Peyer's patch (tissue), 4 donors: ENCODE results near the gene LRRTM3. TPM values are rescaled to one million over a fixed set of nuclear protein-coding genes. Genes with fewer than 3 reads are reported as not detected.

Experiments used
- DNase-seq, 3 donors: peaks; one replicate each; pipeline ENCODE4 v3.0.0-alpha.2; 2017 to 2019
- H3K27ac ChIP-seq, 4 donors: fragments of 200-600 bp; sonication (generic); one replicate each; pipeline ENCODE4 v1.5.1; 2016 to 2019
- H3K27me3 ChIP-seq, 2 donors: fragments of 200-600 bp; sonication (generic); one replicate each; pipeline ENCODE4 v1.5.1; 2019
- H3K36me3 ChIP-seq, 3 donors: fragments of 200-600 bp; sonication (generic); one replicate each; pipeline ENCODE4 v1.5.1; 2016 to 2019
- H3K4me1 ChIP-seq, 4 donors: fragments of 200-600 bp; sonication (generic); one replicate each; pipeline ENCODE4 v1.5.1; 2016 to 2019
- H3K4me3 ChIP-seq, 4 donors: fragments of 200-600 bp; sonication (generic); 1 replicate in 3 of 4; 2 replicates in 1 of 4; pipeline ENCODE4 v1.5.1; 2016 to 2019; ENCODE audit warnings: mild to moderate bottlenecking in 1 of 4
- H3K9me3 ChIP-seq, 4 donors: fragments of 200-600 bp; sonication (generic); one replicate each; pipeline ENCODE4 v1.5.1; 2016 to 2019; ENCODE audit warnings: mild to moderate bottlenecking in 1 of 4
- CTCF ChIP-seq, 6 experiments: fragments of 450-650 bp in 4 of 6; fragments of 200-600 bp in 2 of 6; sonication (generic) in 1 of 6; IDR thresholded peaks; one replicate each; pipeline ENCODE4 v1.5.1; 2017 to 2019; ENCODE audit warnings: antibody characterized with exemption in 6 of 6, mild to moderate bottlenecking in 3 of 6, moderate library complexity in 1 of 6
- POLR2A ChIP-seq, 2 donors: fragments of 450-650 bp; IDR thresholded peaks; one replicate each; pipeline ENCODE4 v1.5.1; 2017; ENCODE audit warnings: antibody characterized with exemption in 2 of 2, mild to moderate bottlenecking in 2 of 2, moderate library complexity in 2 of 2
- total RNA-seq, 4 donors: library from RNA; depleted of rRNA; stranded (reverse); fragments of >200 nt; gene quantifications; one replicate each; pipeline ENCODE4 v1.1.0, GENCODE V29; 2016

LRRTM3 gene
- total RNA-seq, 4 donors from 2014 or later, result not detected

DNA sequence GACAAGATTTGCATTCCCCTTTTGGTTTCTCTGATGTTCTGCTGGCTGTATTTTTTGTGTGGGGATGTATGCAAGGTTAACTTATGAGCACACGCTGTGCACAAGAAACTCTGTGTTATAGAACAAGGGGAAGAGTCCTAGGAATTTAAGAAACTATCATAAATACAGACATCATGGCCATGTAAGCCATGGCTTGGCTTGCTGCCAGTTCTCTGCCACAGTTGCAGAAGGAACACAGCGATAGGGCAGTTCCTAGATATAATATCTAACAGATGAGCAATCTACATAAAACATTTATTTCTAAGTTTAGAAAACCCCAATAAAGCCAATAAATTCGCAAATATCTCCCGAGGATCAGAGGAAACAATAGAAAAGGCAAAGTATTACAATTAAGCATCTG lies 153.3 kb downstream of the LRRTM3 start:
- no peak for DNase-seq
- no peaks in the 10 kb centered on the region for H3K9me3 ChIP-seq
- H3K4me3 ChIP-seq, result no peak overlapping the region
- no peaks in the 10 kb centered on the region for H3K36me3 ChIP-seq
- H3K4me1 ChIP-seq, result no peaks in the 10 kb centered on the region
- TF ChIP-seq CTCF (IDR thresholded peaks at IDR 0.05) (no peak), POLR2A (IDR thresholded peaks at IDR 0.05) (no peak)
- H3K27ac ChIP-seq, result no peak overlapping the region
- H3K27me3 ChIP-seq, result no peaks in the 10 kb centered on the region

DNA sequence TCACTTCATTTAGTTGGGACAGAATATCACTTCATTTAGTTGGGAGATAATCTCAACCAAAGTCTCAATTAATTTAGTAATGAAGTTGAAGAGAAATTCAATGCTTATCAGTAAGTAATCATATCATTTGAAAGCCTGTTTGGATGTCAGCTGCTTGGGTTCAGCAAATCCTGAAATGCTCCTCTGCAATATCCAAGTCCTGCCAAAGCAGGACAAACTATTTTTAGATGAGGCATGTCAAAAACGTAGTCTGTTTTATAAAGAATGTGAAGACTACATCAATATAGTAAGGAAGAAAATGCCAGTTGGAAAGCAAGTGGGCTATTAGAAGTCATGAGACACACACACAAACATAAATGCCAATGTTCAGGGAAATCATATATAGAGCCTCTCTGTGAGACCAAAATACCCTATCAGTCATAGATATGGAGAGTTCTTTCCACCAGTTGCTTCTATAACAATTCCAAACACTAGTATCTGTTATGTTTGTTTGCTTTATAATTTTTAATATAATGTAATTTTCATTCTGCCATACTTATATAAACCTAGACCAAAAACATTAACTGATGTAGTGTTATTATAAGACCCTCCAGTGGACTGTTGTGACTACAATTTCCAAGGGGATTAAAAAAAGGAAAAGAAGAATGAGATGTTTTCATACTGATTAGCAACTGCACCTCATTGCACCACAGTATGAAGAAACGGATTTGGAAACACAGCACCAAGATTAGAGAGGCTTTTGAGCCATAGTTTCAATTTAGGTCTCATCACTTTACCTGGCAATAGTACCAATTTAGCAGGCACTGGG lies 160.7 kb downstream of the LRRTM3 start:
- H3K27ac ChIP-seq, result no peak overlapping the region
- no peaks in the 10 kb centered on the region for H3K9me3 ChIP-seq
- no peaks in the 10 kb centered on the region for H3K27me3 ChIP-seq
- no peaks in the 10 kb centered on the region for H3K36me3 ChIP-seq
- no peak for TF ChIP-seq CTCF (IDR thresholded peaks at IDR 0.05)
- no peak for TF ChIP-seq POLR2A (IDR thresholded peaks at IDR 0.05)
- no peak for DNase-seq
- no peak overlapping the region for H3K4me3 ChIP-seq
- no peaks in the 10 kb centered on the region for H3K4me1 ChIP-seq

- Histone ChIP-seq H3K9me3 (no peaks in the 10 kb centered on the region), H3K4me1 (no peaks in the 10 kb centered on the region), H3K27ac (no peak overlapping the region), H3K27me3 (no peaks in the 10 kb centered on the region), H3K36me3 (no peaks in the 10 kb centered on the region), H3K4me3 (no peak overlapping the region)
- TF ChIP-seq CTCF (IDR thresholded peaks at IDR 0.05) (no peak), POLR2A (IDR thresholded peaks at IDR 0.05) (no peak)
- DNase-seq, result no peak
Observed at GRCh38 chr10:67087135-67087425, 161.2 kb downstream of the LRRTM3 start.

GRCh38 chr10:67088036-67088435 lies 162.2 kb downstream of the LRRTM3 start:
- Histone ChIP-seq H3K27ac (no peak overlapping the region), H3K4me3 (no peak overlapping the region), H3K27me3 (no peaks in the 10 kb centered on the region), H3K4me1 (no peaks in the 10 kb centered on the region), H3K36me3 (no peaks in the 10 kb centered on the region), H3K9me3 (no peaks in the 10 kb centered on the region)
- DNase-seq, result no peak
- TF ChIP-seq CTCF (IDR thresholded peaks at IDR 0.05), result no peak
- no peak for TF ChIP-seq POLR2A (IDR thresholded peaks at IDR 0.05)

DNA sequence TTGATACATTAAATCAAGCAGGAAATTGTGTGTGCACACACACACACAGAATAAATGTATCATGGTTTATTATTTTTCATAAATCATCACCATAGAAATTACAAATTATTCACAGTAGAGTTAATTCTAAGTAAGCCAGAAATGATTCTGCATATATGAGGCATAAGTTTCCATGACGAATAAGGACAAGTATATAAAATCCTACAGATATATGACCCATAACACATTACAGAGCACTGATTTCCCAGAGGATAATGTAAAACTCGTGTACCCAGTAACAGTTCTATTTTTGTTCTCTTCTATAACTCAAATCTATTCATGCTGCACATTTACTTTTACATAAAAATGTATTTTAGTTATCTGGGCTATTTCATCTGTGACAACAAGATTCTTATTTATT lies 169.7 kb downstream of the LRRTM3 start:
- Histone ChIP-seq H3K9me3 (no peaks in the 10 kb centered on the region), H3K27me3 (no peaks in the 10 kb centered on the region), H3K27ac (no peak overlapping the region), H3K4me3 (no peak overlapping the region), H3K4me1 (no peaks in the 10 kb centered on the region), H3K36me3 (no peaks in the 10 kb centered on the region)
- no peak for DNase-seq
- no peak for TF ChIP-seq CTCF (IDR thresholded peaks at IDR 0.05)
- no peak for TF ChIP-seq POLR2A (IDR thresholded peaks at IDR 0.05)

DNA sequence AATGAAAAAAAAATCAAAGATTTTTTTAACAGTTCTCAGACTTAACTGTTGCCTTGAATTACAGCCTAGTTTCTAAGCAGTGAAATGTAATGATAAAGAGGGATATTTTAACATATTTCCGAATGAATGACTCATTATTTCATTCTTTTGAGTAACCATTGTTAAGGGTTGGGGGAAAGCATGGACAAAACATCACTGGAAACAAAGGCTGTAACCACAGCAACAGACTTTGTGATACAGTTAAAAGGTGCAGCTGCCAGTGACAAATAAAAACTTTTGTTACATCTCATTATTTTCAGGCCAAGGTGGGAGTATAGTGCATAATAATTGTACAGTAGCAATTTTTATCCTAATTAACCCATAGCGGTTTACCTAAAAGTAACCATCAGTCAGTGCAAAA lies 172.6 kb downstream of the LRRTM3 start:
- DNase-seq, result no peak
- no peaks in the 10 kb centered on the region for H3K27me3 ChIP-seq
- H3K4me1 ChIP-seq, result no peaks in the 10 kb centered on the region
- H3K9me3 ChIP-seq, result no peaks in the 10 kb centered on the region
- H3K36me3 ChIP-seq, result no peaks in the 10 kb centered on the region
- TF ChIP-seq POLR2A (IDR thresholded peaks at IDR 0.05) (no peak), CTCF (IDR thresholded peaks at IDR 0.05) (no peak)
- H3K27ac ChIP-seq, result no peak overlapping the region
- no peak overlapping the region for H3K4me3 ChIP-seq
